Measurements from ENCODE around the gene SKIC2. TPM values are rescaled to one million over a fixed set of nuclear protein-coding genes. Genes with fewer than 3 reads are reported as not detected.
A peak's percentile ranks its signal among the peaks of the same experiment; 100 is the strongest.

Gene SKIC2
- total and polyA plus RNA-seq, 2 donors (not counting 1 experiment from before 2014, with no cell fraction given): 21.6 to 58.0 TPM

DNA sequence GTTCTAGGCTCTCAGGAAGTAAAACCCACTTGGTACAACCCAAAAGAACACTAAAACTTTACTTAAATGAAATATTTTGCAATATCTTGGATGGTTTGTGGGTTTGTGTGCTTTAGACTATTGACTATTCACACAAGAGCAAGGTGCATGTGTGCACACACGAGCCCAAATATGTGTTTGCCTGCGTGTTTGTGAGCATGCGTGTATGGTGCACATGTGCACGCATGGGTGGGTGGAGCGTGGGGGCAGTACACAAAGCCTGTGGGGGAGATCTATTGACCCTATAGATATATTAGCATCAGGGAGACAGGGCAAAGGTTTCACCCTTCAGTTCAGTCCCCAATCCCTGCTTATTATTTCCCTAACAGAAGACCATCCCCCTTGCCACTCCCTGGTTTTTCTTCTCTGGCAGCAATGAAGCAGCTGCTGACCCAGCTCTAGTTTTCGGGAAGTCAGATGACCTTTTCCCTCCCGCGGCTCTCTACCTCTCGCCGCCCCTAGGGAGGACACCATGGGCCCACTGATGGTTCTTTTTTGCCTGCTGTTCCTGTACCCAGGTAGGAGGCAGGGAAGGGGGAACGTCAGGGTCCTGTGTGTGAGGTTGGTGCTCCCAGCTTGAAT lies 31.6 kb upstream of the SKIC2 start, which contains the start of gene C2:
Gene C2 (plus strand): TSS at position 476 of the 621 bp plus-strand sequence. CDS start 36 bp downstream, at position 512.
- Histone ChIP-seq H3K36me3 (ENCODE audit: control insufficient read depth, insufficient read depth, low read length) (no peaks in the 10 kb centered on the region), H3K4me3 (replicated peaks in 1 of 4; ENCODE audit: control extremely low read depth in 1 of 4, insufficient read depth in 1 of 4, low read depth in 3 of 4, low read length in 4 of 4) (peak within 1 kb of the TSS in 1 of 4 experiments; percentile 38), H4K20me1 (ENCODE audit: control insufficient read depth, extremely low read depth, insufficient read depth, low read length) (no peaks in the 10 kb centered on the region), H3K79me2 (ENCODE audit: control insufficient read depth, insufficient read depth, low read length) (no peaks in the 10 kb centered on the region), H3K4me1 (ENCODE audit: control insufficient read depth, extremely low read depth, insufficient read depth, low read length) (no peaks in the 10 kb centered on the region), H3K4me2 (ENCODE audit: extremely low read depth, insufficient read depth, low read length) (peak within 1 kb of the TSS; percentile 15), H3K27me3 (ENCODE audit: control insufficient read depth, insufficient read depth, low read length) (no peaks in the 10 kb centered on the region), H3K9me3 (ENCODE audit: control insufficient read depth, insufficient read depth, low read depth, low read length) (no peaks in the 10 kb centered on the region), H2AFZ (ENCODE audit: low read length) (peak within 1 kb of the TSS; percentile 62), H3K27ac (ENCODE audit: insufficient read depth, low read length) (no peak within 1 kb of the TSS), H3K9ac (ENCODE audit: insufficient read depth, low read length) (no peak within 1 kb of the TSS)
- DNase-seq (ENCODE audit: low read depth in 2 of 2): no peak
- TF ChIP-seq EZH2 (IDR thresholded peaks at IDR 0.05; ENCODE audit: low read length, missing control alignments): no peak
- no peak for TF ChIP-seq CTCF (conservative IDR thresholded peaks at IDR 0.05 in 1 of 2, IDR thresholded peaks at IDR 0.05 in 1 of 2; ENCODE audit: low read depth in 1 of 2, low read length in 2 of 2)

DNA sequence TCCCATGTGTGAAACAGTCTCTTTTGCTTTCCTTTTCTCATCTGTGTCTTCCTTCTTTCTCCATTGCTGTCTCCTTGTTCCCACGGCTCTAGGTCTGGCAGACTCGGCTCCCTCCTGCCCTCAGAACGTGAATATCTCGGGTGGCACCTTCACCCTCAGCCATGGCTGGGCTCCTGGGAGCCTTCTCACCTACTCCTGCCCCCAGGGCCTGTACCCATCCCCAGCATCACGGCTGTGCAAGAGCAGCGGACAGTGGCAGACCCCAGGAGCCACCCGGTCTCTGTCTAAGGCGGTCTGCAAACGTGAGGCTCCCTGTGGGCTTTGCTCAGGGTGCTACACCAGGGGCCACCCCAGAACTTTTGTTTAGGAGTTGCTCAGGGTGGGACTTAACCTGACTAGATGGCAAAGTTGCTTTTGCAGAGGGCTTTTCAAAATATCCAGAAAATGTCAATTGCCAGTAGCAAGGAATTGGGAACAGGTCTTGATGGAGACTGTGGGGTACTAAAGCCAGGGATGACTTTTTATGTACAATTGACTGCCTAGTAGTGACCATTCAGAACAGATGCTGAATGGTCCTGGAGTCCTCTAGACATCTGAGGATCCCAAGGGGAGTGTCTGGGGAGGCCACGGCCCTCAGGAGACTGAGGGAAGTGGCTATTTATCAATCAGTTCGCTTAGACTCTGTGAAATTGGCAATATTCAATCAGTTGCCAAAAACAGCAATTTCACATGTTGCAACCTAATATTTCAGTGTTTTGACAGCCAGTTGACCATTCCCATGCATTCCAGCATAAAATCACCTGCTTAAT lies 30.9 kb upstream of the SKIC2 start:
- Histone ChIP-seq H3K9ac (ENCODE audit: insufficient read depth, low read length) (no peak overlapping the region), H3K4me3 (replicated peaks in 1 of 4; ENCODE audit: control extremely low read depth in 1 of 4, insufficient read depth in 1 of 4, low read depth in 3 of 4, low read length in 4 of 4) (peak overlapping the region in 1 of 4 experiments; percentile 38)

More for the DNA sequence above, 30.9 kb upstream of the SKIC2 start:
- Histone ChIP-seq H3K4me2 (ENCODE audit: extremely low read depth, insufficient read depth, low read length) (peak overlapping the region; percentile 15), H2AFZ (ENCODE audit: low read length) (peak overlapping the region; percentile 62), H3K36me3 (ENCODE audit: control insufficient read depth, insufficient read depth, low read length) (no peaks in the 10 kb centered on the region), H3K79me2 (ENCODE audit: control insufficient read depth, insufficient read depth, low read length) (no peaks in the 10 kb centered on the region), H3K4me1 (ENCODE audit: control insufficient read depth, extremely low read depth, insufficient read depth, low read length) (no peaks in the 10 kb centered on the region), H4K20me1 (ENCODE audit: control insufficient read depth, extremely low read depth, insufficient read depth, low read length) (no peaks in the 10 kb centered on the region), H3K27ac (ENCODE audit: insufficient read depth, low read length) (no peak overlapping the region), H3K9me3 (ENCODE audit: control insufficient read depth, insufficient read depth, low read depth, low read length) (no peaks in the 10 kb centered on the region), H3K27me3 (ENCODE audit: control insufficient read depth, insufficient read depth, low read length) (no peaks in the 10 kb centered on the region)
- DNase-seq (ENCODE audit: low read depth in 2 of 2): no peak
- TF ChIP-seq CTCF (conservative IDR thresholded peaks at IDR 0.05 in 1 of 2, IDR thresholded peaks at IDR 0.05 in 1 of 2; ENCODE audit: low read depth in 1 of 2, low read length in 2 of 2) (no peak), EZH2 (IDR thresholded peaks at IDR 0.05; ENCODE audit: low read length, missing control alignments) (no peak)

Data from fibroblast of lung (primary cell).